Measurements from ENCODE around the gene RYR2.

DNA sequence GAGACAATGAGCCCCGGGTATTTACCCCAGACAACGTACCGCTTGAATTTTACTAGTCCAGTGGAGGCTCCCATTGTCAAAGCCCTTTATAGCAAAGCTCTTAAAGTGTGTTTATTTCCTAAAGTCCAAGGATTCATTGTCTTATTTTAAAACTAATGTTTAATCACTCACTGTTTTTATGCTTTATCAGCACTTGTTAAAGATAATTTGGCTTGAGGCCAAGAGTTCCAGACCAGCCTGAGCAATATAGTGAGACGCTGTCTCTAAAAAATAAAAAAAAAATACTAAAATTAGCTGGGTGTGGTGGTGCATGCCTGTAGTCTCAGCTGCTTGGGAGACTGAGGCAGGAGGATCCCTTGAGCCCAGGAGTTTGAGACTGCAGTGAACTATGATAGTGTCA, 202.8 kb downstream of the RYR2 start:
- TF ChIP-seq, protein P1, sequence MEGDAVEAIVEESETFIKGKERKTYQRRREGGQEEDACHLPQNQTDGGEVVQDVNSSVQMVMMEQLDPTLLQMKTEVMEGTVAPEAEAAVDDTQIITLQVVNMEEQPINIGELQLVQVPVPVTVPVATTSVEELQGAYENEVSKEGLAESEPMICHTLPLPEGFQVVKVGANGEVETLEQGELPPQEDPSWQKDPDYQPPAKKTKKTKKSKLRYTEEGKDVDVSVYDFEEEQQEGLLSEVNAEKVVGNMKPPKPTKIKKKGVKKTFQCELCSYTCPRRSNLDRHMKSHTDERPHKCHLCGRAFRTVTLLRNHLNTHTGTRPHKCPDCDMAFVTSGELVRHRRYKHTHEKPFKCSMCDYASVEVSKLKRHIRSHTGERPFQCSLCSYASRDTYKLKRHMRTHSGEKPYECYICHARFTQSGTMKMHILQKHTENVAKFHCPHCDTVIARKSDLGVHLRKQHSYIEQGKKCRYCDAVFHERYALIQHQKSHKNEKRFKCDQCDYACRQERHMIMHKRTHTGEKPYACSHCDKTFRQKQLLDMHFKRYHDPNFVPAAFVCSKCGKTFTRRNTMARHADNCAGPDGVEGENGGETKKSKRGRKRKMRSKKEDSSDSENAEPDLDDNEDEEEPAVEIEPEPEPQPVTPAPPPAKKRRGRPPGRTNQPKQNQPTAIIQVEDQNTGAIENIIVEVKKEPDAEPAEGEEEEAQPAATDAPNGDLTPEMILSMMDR (IDR thresholded peaks at IDR 0.05; ENCODE audit: poor library complexity), result no peak
- TF ChIP-seq EZH2 (IDR thresholded peaks at IDR 0.05; ENCODE audit: borderline replicate concordance) (no peak), EZH2phosphoT487 (IDR thresholded peaks at IDR 0.05; ENCODE audit: low read depth, severe bottlenecking, unreplicated experiment) (no peak)

Measured in hepatocyte (in vitro differentiated cells).